KOPT-K1 (cell line): ENCODE data around the gene ACY1.

Experiments used
- H3K27ac ChIP-seq: fragments of 200-600 bp; sonication (generic); 2 replicates; pipeline ENCODE4 v1.5.1; 2016; ENCODE audit warnings: antibody characterized with exemption, mild to moderate bottlenecking, low read depth, low read length; ENCODE audit not compliant: poor library complexity, severe bottlenecking
- H3K36me3 ChIP-seq: fragments of 200-600 bp; sonication (generic); 2 replicates; pipeline ENCODE4 v1.5.1; 2017; ENCODE audit warnings: antibody characterized with exemption, mild to moderate bottlenecking, low read length, moderate library complexity; ENCODE audit not compliant: insufficient read depth
- H3K9me3 ChIP-seq: fragments of 200-600 bp; sonication (generic); 2 replicates; pipeline ENCODE4 v1.5.1; 2017; ENCODE audit warnings: antibody characterized with exemption, low read length, mild to moderate bottlenecking; ENCODE audit not compliant: insufficient read depth, poor library complexity, severe bottlenecking

Gene ACY1

GRCh38 chr3:51997935-51998596 lies 14.7 kb downstream of the ACY1 start:
- Histone ChIP-seq H3K36me3 (peaks cover 26% of the 10 kb centered on the region), H3K9me3 (no peaks in the 10 kb centered on the region), H3K27ac (no peak overlapping the region)

- Histone ChIP-seq H3K36me3 (peaks cover 19% of the 10 kb centered on the region), H3K27ac (no peak overlapping the region), H3K9me3 (no peaks in the 10 kb centered on the region)
These were observed 15.4 kb downstream of the ACY1 start for GRCh38 chr3:51998774-51999173.

- Histone ChIP-seq H3K36me3 (peaks cover 9% of the 10 kb centered on the region), H3K27ac (no peak overlapping the region), H3K9me3 (no peaks in the 10 kb centered on the region)
These were observed 16.5 kb downstream of the ACY1 start for GRCh38 chr3:51999846-52000245.

GRCh38 chr3:52001443-52001974 lies 18.2 kb downstream of the ACY1 start:
- H3K27ac ChIP-seq: no peak overlapping the region

GRCh38 chr3:52002748-52003147 lies 19.4 kb downstream of the ACY1 start:
- Histone ChIP-seq H3K27ac (no peak overlapping the region), H3K9me3 (no peaks in the 10 kb centered on the region)

More at GRCh38 chr3:52001443-52001974, 18.2 kb downstream of the ACY1 start:
- H3K36me3 ChIP-seq: no peaks in the 10 kb centered on the region
- H3K9me3 ChIP-seq: no peaks in the 10 kb centered on the region

GRCh38 chr3:52004163-52004787 lies 20.9 kb downstream of the ACY1 start:
- Histone ChIP-seq H3K36me3 (no peaks in the 10 kb centered on the region), H3K27ac (no peak overlapping the region), H3K9me3 (no peaks in the 10 kb centered on the region)

More at GRCh38 chr3:52002748-52003147, 19.4 kb downstream of the ACY1 start:
- H3K36me3 ChIP-seq: no peaks in the 10 kb centered on the region

GRCh38 chr3:52004906-52005395 lies 21.6 kb downstream of the ACY1 start:
- Histone ChIP-seq H3K36me3 (no peaks in the 10 kb centered on the region), H3K27ac (peak overlapping the region; percentile 9), H3K9me3 (no peaks in the 10 kb centered on the region)

- peak overlapping the region; percentile 48 for H3K27ac ChIP-seq
These were observed 22.2 kb downstream of the ACY1 start for GRCh38 chr3:52005571-52005986.

GRCh38 chr3:52006017-52006819 lies 22.9 kb downstream of the ACY1 start:
- H3K36me3 ChIP-seq: no peaks in the 10 kb centered on the region
- peak overlapping the region; percentile 48 for H3K27ac ChIP-seq
- H3K9me3 ChIP-seq: no peaks in the 10 kb centered on the region

More at GRCh38 chr3:52005571-52005986, 22.2 kb downstream of the ACY1 start:
- Histone ChIP-seq H3K36me3 (no peaks in the 10 kb centered on the region), H3K9me3 (no peaks in the 10 kb centered on the region)

GRCh38 chr3:52006820-52007133 lies 23.4 kb downstream of the ACY1 start:
- Histone ChIP-seq H3K36me3 (no peaks in the 10 kb centered on the region), H3K27ac (no peak overlapping the region)

GRCh38 chr3:52007291-52007690 lies 24.0 kb downstream of the ACY1 start:
- Histone ChIP-seq H3K9me3 (no peaks in the 10 kb centered on the region), H3K27ac (no peak overlapping the region), H3K36me3 (no peaks in the 10 kb centered on the region)

More at GRCh38 chr3:52006820-52007133, 23.4 kb downstream of the ACY1 start:
- H3K9me3 ChIP-seq: no peaks in the 10 kb centered on the region

GRCh38 chr3:52010431-52010830 lies 27.1 kb downstream of the ACY1 start:
- H3K9me3 ChIP-seq: no peaks in the 10 kb centered on the region

GRCh38 chr3:52012699-52013098 lies 29.4 kb downstream of the ACY1 start:
- H3K27ac ChIP-seq: no peak overlapping the region

More at GRCh38 chr3:52010431-52010830, 27.1 kb downstream of the ACY1 start:
- Histone ChIP-seq H3K27ac (no peak overlapping the region), H3K36me3 (no peaks in the 10 kb centered on the region)

GRCh38 chr3:52013802-52014598 lies 30.7 kb downstream of the ACY1 start:
- Histone ChIP-seq H3K9me3 (no peaks in the 10 kb centered on the region), H3K27ac (no peak overlapping the region)

More at GRCh38 chr3:52012699-52013098, 29.4 kb downstream of the ACY1 start:
- H3K9me3 ChIP-seq: no peaks in the 10 kb centered on the region
- no peaks in the 10 kb centered on the region for H3K36me3 ChIP-seq

More at GRCh38 chr3:52013802-52014598, 30.7 kb downstream of the ACY1 start:
- no peaks in the 10 kb centered on the region for H3K36me3 ChIP-seq
